ENCODE data around the gene IL34.

- TF ChIP-seq CTCF (IDR thresholded peaks at IDR 0.05), result no peak
- TF ChIP-seq POLR2AphosphoS5 (IDR thresholded peaks at IDR 0.05), result no peak
Observed at GRCh38 chr16:70663524-70664324, 17.4 kb downstream of the IL34 start.

Measured in transverse colon (tissue), 4 donors.